Stimulated activated CD4-positive, alpha-beta T cell treated with anti-CD3 and anti-CD28 coated beads, Interleukin-4, amount 100 ng/mL, for 4 hours (primary cell): ENCODE results near the gene FBXL19.
"Not testable (repeated sequence)": the region's sequence is repeated elsewhere in the genome, so short reads cannot be mapped to it uniquely, and the experiment has no call there.

Experiments
- DNase-seq, 2 experiments: peaks; one replicate each; pipeline ENCODE4 v3.0.0-alpha.2; 2020

FBXL19 gene

GRCh38 chr16:30923554-30924075, at the start of gene FBXL19:
FBXL19 (plus strand) TSS chr16:30923572; CDS start chr16:30925755, 2,183 bp downstream.
- peak in 1 of 2 experiments; percentile 35 for DNase-seq

DNA sequence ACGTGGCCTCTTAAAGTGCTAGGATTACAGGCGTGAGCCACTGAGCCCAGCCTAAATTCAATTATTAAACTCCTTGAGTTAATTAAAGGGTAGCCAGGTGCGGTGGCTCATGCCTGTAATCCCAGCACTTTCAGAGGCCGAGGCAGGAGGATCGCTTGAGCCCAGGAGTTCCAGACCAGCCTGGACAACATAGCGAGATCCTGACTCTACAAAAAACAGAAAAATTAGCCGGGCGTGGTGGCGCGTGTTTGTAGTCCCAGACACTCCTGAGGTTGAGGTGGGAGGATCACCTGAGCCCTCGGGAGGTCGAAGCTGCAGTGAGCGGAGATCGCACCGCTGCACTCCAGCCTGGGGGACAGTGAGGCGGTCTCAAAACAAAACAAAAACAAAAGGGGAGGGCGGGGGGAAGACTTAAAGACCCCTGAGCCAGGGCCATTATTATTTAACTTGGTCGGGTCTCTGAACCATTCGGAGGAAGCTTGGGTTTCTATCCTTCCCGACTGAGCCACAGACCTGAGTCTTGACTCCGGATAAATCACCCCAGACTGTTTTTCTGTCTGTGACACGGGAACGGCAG, 49.0 kb upstream of the FBXL19 start:
- DNase-seq = no peak

- DNase-seq = peak; percentile 87 to 89
Measured at GRCh38 chr16:30874821-30875717, 48.3 kb upstream of the FBXL19 start.

DNA sequence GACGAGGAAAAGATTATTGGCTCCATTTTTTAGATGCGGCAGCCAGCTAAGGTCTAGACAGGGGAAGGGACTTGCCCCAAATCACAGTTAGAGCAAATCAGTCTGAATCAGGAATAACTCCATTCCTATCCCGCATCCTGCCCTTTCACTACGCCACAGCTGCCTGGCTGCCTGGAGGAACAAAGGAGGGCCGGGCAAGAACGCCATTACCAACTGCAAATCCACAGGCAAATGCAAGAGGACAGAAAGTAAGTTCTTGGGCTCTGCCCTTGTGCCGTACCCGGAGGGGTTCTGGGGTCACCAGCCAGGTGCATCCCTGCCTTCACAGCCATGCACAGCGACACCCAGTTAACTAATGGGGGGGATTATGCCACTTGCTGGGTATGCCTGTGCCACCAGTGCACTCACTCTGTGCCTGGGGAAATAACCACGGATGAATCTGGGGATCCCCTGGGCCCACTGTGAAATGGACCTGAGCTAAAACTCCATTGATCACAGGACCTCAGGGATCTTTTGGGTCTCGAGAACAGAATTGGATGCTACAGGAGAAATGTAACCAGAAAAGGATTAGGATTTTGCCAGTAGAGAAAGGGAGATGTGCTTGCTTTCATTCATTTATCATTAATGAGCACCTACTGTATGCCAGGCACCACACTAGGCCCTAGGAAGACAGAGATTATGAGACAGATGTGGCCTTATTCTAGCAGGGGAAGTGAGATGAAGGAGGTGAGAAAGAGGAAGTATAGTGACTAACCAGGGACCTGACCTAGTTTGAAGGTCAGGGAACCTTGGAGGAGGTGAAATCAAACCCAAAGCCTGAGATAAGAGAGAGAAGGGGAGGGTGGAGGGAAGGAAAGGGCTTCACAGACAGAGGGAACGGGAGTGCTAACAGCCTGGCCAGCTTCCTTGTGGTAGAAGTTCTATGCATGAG, 47.2 kb upstream of the FBXL19 start:
- no peak for DNase-seq

- DNase-seq = no peak
Measured at GRCh38 chr16:30876867-30877266, 46.5 kb upstream of the FBXL19 start.

DNA sequence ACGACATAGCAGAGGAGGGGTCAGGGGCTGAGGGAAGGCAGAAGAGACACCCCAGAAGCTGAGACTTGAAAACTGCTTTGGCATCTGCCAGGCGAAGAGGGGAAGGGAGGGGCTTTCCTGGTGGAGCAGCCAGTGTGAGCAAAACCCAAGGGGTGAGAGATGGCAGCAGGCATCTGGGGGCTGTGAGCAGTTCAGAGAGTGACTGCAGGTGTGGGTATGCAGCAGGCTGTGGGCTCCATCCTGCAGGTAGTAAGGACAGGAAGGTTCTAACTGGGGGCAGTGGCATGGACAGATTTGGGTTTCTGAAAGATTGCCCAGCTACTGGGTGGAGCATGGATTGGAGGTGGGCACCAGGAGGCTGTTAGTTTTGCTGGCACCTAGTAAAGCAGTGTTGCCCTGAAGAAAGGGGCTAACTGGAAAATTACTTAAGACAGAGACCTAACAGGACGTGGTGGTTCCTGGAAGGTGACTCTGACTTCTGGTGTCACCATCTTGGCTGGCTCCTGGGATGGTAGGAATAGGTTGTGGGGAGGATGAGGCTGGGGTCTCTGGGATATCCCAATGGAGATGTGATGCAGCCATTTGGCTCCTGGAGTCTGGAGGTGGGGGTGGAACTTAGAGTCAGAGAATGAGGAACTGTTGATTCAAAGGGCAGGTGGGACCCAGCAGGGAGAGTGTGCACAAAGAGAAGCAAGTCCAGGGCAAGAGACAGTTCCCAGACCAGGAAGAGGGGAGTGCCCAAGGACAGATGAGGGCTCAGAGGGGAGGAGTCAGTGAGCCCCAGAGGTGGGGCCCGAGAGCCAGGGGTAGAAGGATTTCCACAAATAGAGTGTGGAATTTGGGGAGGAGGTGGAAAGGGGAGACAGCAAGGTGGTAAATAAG, 40.7 kb upstream of the FBXL19 start:
- DNase-seq = no peak

DNA sequence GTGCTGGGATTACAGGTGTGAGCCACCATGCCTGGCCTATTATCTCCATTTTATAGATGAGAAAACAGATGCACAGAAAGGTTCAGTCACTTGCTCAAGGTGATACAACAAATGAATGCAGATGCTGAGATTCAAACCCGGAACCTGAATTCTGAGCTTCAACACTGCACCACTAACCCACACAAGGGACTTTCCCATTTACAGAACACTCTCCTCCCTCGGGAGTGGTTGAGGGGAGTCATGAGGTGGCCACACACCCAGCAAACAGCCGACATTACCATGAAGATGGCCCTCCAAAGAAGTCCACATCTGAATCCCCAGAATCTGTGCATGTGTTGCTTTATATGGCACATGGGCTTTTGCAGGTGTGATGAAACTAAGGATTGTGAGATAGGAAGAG, 38.6 kb upstream of the FBXL19 start:
- no peak for DNase-seq

- no peak for DNase-seq
Measured at GRCh38 chr16:30885196-30885595, 38.2 kb upstream of the FBXL19 start.

DNA sequence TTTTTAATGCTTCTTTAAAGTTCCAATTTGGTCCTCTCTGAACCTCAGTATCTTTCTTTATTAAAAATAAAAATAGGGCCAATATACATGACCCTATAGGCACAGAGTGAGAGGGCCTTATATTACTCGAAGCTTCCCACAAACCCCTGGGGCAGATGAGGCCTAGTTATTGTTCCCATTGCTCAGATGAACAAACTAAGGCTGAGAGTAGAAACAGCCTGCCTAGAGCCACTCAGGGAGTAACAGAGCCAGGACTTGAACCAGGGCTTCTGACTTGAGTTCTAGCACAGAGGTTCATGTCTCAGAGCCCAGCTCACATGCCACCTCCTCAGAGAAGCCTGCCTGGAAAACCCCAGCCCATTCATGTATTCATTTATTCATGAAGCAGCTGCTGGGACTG, 37.2 kb upstream of the FBXL19 start:
- DNase-seq = no peak

DNA sequence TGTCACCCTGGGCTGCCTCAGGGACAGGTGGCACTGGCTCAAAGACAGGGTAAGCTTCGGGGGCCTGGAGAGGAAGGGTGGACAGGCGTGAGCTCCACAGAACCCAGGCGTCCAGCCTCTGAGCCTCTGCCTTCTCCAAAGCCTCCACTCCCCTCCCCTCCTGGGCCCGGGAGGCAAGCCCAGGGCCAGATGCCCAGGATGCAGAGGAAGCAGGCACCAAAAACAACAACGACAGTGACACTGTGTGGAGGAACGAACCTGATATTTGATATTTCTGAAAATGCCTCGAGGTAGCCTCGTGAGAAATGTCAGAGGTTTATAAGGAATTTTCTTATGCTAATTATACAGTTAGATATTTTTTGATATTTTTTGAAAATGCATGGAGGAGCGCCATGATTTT, 35.4 kb upstream of the FBXL19 start:
- no peak for DNase-seq

DNA sequence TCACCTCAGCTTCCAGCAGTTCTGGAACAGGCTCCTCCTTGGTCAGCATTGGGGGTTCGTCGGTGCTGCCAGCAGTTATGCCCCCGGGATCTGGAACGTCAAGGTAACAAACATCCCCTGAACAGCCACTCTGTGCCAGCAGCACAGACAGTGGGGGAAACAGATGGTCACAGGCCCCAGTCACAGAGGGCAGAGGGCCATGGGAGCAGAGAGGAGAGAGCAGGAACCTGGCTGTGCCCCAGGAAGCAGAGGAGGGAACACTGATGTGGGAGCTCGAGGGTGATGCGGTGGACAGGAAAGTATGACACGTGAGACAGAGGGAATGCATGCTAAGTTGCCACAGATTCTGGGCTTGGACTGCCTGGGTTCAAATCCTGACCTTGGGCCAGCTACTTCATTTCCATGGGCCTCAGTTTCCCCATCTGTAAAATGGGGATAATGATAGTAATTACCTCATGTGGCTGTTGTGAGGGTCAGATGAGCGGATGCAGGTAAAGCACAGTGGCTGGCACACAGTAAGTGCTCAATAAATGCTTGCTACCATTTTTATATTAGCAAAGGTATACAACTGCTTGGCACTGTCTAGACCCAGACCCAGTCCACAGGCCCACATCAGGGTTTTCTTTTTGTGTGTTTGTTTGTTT, 34.4 kb upstream of the FBXL19 start:
- DNase-seq = no peak

DNA sequence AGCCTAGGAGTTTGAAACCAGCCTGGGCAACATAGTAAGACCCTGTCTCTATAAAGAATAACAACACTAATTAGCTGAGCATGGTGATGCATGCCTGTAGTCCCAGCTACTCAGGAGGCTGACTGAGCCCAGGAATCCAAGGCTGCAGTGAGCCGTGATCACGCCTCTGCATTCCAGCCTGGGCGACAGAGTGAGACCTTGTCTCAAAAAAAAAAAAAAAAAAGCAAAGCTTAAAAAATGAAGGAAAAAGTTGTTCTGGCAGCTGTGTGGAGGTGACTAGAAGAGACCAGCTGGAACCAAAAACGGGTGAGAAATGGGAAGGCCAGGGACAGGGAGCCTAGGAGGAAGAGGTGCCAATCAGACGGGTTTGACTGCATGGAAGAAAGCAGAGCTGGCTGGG, 33.7 kb upstream of the FBXL19 start:
- DNase-seq = no peak

DNA sequence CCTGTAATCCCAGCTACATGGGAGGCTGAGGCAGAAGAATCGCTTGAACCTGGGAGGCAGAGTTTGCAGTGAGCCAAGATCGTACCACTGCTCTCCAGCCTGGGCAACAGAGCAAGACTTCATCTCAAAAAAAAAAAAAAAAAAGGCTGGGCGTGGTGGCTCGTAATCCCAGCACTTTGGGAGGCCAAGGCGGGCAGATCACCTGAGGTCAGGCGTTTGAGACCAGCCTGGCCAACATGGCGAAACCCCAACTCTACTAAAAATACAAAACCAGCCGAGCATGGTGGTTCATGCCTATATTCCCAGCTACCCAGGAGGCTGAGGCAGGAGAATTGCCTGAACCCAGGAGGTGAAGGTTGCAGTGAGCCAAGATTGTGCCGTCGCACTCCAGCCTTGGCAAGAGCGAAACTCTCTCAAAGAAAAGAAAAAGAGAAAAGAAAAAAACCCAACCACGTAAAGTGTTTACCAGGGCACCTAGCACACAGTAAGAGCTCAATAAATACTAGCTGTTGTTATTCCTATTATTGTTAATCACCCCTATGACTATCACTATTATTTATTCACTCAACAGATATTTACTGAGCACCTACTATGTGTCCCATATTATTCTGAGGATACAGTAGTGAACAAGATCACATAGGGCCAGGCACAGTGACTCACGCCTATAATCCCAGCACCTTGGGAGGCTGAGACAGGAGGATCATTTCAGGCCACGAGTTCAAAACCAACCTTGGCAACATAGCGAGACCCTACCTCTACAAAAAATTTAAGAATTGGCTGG, 32.1 kb upstream of the FBXL19 start:
- not testable (repeated sequence) for DNase-seq

GRCh38 chr16:30892670-30893416, 30.5 kb upstream of the FBXL19 start:
- DNase-seq = no peak

GRCh38 chr16:30893417-30893743, 30.0 kb upstream of the FBXL19 start:
- no peak for DNase-seq

GRCh38 chr16:30893744-30894539, 29.4 kb upstream of the FBXL19 start, which contains the start of gene BCL7C:
BCL7C (minus strand) TSS chr16:30894077; CDS start chr16:30893944, 133 bp downstream.
- DNase-seq = peak; percentile 75 to 84

DNA sequence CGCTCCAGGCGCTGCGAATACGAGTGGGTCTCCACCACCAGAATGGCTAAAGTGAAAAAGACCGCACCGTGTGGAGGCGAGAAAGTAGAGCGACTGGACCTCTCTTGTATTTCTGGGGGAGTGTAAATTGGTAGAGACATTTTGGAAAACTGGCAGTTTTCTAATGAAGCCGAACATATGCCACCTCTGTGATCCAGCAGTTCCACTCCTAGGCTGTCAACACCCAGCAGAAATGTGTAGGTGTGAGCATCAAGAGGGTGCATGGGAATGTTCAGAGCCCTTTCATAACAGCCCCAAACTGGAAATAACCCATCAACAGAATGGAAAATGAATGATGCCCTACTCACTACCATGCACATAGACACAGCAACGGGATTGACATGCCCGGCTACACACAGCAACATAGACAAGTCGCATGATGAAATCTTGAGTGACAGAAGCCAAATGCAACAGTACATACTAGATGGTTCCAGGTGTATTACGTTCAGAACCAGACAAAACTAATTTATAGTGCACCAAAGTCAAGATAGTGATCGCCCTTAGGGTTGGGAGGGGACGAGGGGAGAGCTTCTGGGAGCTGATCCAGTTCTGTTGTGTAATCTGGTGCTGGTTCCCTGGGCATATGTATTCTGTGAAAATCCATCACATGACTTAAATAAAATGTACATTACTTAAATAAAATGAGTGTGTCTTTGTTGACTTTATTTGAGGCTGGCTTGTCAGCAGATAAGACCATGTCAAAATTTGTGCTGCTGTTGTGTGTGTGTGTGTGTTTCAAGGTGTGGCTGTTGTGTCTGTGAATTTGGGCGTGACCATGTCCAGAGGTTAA, 28.6 kb upstream of the FBXL19 start:
- DNase-seq = no peak

DNA sequence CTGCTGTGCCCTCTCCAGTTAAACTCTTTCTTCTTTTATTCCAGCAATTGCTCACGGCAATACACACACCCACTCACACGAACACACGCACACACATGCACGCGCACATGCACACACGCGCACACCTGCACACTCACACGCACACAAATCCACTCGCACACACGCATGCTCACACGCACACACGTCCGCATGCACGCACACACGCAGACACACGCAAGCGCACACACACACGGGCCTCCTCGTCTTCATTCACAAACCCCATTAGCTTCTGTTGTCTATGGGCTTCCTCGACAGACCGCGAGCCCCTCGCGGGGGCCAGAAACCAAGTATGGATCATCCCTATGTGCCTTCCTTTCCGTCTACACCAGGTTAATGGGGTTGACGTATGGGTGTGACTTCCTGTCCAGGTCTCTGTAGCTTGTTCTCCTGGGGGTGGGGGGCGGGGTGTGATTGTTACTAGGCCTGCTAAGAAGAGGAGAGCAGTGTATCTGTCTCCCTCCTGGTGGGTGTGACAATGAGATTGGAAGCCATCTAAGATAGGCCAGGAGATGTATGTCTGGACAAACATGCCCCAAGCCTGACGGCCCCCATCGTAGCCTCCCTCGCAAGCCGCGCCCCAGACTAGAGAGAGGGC, 27.6 kb upstream of the FBXL19 start:
- DNase-seq = no peak
